AG10803 (cell line): ENCODE measurements around the gene POLR3G.

Experiments used
- DNase-seq: peaks from one replicate; pipeline ENCODE4 v3.0.0; 2010; ENCODE audit warnings: low read depth
- H3K4me3 ChIP-seq: 2 replicates; pipeline ENCODE4 v1.5.1; 2011; ENCODE audit warnings: mild to moderate bottlenecking, low read length, control low read depth
- TF ChIP-seq, protein P1 (sequence below): conservative IDR thresholded peaks from 2 replicates; pipeline ENCODE4 v1.5.1; 2011; ENCODE audit warnings: mild to moderate bottlenecking, low read length, control low read depth, inconsistent platforms

POLR3G gene, protein sequence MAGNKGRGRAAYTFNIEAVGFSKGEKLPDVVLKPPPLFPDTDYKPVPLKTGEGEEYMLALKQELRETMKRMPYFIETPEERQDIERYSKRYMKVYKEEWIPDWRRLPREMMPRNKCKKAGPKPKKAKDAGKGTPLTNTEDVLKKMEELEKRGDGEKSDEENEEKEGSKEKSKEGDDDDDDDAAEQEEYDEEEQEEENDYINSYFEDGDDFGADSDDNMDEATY

DNA sequence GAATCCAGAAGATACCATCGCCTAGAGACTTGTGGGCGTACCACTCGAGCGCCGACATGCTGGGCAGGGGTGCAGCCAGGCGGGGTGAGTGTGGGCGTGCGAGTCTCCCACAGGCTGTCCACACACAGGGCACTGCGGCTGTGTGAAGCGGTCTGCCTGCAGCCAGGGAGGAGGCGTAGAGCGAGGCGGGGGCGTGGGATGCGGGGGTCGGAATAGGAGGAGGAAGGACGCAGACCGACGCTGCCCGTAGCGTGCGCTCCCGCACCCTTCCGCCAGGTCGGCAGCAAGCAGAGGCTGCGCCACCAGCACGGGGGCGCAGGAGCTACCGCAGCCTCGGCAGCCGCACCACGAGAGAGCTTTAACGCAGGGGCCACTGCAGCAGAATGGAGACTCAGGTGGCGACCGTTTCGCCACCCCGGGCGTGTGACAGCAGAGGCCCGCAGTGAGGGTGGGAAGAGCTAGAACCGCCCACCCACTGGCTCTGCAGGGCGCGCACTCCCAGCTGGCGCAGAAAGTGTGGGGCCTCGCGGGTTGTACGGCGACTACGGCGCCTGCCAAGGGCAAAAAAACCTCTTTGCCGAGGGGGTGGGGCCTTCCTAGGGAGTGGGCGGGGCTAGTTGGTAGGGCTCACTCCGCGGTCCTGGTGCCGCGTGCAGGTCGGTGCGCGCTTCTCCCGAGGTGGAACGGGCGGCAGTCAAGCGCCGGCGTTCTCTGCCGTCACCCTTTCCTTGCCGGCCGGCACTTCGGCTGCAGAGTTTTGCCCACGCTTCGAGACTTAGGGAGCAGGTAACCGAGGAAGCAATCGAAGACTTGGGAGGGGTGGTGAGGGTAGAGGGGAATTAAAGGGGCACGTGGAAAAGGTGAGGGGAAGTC is at the start of gene POLR3G, which contains the start of gene MBLAC2:
Gene POLR3G, plus strand, starts transcription at position 630 of the 873 bp plus-strand sequence. CDS start 10,704 bp downstream, outside the sequence.
Gene MBLAC2, minus strand, starts transcription at position 537 of the 873 bp plus-strand sequence. Its CDS starts 479 bp downstream, at position 58.
- peak within 1 kb of the TSS; percentile 91 for H3K4me3 ChIP-seq
- DNase-seq = peak; percentile 85
- TF ChIP-seq, protein P1, sequence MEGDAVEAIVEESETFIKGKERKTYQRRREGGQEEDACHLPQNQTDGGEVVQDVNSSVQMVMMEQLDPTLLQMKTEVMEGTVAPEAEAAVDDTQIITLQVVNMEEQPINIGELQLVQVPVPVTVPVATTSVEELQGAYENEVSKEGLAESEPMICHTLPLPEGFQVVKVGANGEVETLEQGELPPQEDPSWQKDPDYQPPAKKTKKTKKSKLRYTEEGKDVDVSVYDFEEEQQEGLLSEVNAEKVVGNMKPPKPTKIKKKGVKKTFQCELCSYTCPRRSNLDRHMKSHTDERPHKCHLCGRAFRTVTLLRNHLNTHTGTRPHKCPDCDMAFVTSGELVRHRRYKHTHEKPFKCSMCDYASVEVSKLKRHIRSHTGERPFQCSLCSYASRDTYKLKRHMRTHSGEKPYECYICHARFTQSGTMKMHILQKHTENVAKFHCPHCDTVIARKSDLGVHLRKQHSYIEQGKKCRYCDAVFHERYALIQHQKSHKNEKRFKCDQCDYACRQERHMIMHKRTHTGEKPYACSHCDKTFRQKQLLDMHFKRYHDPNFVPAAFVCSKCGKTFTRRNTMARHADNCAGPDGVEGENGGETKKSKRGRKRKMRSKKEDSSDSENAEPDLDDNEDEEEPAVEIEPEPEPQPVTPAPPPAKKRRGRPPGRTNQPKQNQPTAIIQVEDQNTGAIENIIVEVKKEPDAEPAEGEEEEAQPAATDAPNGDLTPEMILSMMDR = peak; percentile 53

- TF ChIP-seq, protein P1 = peak; percentile 74
- H3K4me3 ChIP-seq = no peak overlapping the region
- DNase-seq = peak; percentile 35
Measured at GRCh38 chr5:90434116-90434714, 40.4 kb upstream of the POLR3G start.

DNA sequence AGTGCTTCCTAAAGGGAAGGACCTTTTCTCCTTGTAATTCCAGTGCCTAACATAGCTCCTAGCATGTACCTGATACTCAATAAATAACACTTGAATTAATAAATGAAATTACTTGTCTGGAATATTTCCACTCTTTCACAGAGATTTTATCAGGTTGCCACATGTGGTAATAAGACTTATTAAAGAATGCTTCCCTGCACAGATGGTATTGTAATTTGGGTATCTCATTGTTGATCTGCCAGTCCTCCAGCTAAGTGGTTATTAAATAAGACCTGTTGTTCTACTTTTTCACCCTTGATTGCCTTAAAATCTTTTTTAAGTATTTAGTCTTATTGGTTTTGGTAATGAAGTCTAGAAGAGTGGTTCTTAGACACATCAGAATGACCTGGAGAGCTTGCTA is 37.0 kb upstream of the POLR3G start:
- H3K4me3 ChIP-seq = no peak overlapping the region
- TF ChIP-seq, protein P1 = no peak
- DNase-seq = no peak

GRCh38 chr5:90438100-90438499 is 36.6 kb upstream of the POLR3G start:
- no peak overlapping the region for H3K4me3 ChIP-seq
- TF ChIP-seq, protein P1 = no peak
- no peak for DNase-seq

DNA sequence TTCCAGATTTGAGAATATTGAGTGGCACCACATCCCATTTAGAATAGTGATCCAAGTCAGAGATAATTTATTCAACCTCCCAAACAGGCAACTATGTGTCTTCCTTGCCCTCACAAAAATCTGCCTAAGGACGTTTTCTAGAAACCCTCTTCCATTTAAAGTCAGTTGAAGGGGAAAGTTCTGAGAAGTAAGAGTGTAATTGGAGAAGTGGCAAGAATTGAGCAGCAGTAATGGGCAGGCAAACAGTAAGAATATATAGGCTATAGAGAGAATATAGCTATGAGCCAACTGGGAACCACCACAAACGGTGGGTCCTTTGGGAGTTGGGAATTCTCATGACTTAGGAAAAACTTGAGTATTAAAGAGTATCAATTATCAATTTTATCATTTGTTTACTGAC is 34.0 kb upstream of the POLR3G start:
- no peak overlapping the region for H3K4me3 ChIP-seq
- TF ChIP-seq, protein P1 = no peak
- DNase-seq = no peak

- DNase-seq = peak; percentile 87
- TF ChIP-seq, protein P1 = no peak
- no peak overlapping the region for H3K4me3 ChIP-seq
Measured at GRCh38 chr5:90446961-90447360, 27.7 kb upstream of the POLR3G start.
